Measurements from ENCODE around the gene ZDHHC14.
A peak's percentile ranks its signal among the peaks of the same experiment; 100 is the strongest.
"Not testable (repeated sequence)": the region's sequence is repeated elsewhere in the genome, so short reads cannot be mapped to it uniquely, and the experiment has no call there.

The ZDHHC14 gene

DNA sequence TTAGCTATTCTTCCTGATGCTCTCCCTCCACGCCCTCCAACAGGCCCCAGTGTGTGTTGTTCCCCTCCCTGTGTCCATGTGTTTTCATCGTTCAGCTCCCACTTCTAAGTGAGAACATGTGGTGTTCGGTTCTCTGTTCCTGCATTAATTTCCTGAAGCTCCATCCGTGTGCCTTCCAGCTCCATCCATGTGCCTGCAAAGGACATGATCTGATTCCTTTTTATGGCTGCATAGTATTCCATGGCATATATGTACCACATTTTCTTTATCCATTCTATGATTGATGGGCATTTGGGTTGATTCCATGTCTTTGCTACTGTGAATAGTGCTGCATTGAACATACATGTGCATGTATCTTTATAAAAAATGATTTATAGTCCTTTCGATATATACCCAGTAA lies 27.4 kb downstream of the ZDHHC14 start:
- not testable (repeated sequence) for FAIRE-seq

- FAIRE-seq = no peak
These were observed 29.1 kb downstream of the ZDHHC14 start for GRCh38 chr6:157410045-157410444.

DNA sequence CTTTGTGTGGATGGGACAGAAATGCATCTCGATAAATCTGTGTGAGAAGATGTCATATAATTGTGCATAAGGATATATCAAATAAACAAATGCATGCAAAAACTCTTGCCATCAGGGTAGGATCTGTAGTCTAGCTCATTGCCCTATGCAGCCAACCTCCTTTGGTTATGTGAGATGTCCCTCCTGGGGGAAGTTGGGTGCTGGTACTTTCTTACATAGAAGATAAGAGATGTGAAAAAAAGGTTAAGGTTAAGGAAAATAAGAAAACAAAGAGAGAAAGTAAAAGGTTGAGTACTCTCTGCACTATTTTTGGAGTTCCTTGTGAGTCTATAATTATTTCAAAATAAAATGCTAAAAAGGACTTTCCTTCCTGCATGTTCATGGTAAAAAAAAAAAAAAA lies 30.4 kb downstream of the ZDHHC14 start:
- no peak for FAIRE-seq

GRCh38 chr6:157412791-157413190 lies 31.8 kb downstream of the ZDHHC14 start:
- no peak for FAIRE-seq

GRCh38 chr6:157420497-157420896 lies 39.5 kb downstream of the ZDHHC14 start:
- no peak for FAIRE-seq

- no peak for FAIRE-seq
These were observed 43.6 kb downstream of the ZDHHC14 start for GRCh38 chr6:157424491-157425020.

DNA sequence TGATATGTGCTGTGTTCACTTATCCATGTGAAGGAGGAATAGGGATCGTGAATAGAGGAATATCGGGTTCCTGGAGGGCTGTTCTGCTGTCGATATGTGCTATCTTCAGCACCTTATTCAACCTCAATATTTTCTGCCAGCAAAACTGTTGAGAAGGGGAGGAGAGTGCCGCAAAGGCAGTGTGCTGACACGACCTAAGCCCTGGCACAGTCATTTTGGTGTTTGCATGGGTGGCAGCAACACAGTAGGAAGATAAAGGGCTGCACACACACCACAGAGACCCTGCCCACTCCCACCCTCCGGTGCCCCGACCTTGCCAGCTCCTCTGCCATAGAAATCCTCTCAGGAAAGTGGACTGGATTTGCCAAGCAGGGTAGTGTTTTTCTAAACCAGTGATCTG lies 47.0 kb downstream of the ZDHHC14 start:
- no peak for FAIRE-seq

DNA sequence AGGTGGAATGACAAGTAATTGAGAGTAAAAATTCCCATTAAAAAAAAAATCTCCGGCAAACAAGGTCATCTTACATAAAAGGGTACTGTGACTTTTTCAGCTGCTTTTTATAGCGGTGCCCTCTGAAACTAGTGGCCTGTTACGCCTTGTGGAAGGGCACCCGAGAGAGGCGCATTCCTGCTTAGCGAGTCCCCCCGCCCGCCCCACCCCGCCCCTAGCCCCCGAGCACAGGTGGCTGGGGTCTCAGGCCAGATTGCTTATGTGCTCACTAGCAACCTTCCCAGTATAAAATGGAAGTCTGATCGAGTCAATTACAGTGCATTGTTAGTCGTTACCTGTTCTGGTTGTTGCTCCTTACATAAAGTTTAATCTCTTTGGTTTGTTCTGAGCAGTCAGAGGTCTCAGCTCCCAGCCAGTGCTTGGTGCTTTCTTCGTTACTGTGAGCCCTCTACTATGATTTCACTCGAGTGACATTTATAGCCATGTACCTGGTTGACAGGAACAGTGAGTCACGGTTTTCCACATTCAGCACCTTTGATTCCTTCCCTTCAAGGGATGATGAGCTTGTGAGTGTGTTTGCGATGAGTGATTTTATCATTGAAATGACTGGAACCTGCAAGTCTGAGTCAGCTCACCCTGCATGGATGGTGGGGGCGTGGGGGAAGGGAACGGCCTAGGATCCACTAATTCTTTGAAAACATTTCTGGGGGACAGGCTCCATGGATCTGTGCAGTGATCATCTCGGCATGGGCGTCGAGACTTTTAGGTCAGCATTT lies 47.6 kb downstream of the ZDHHC14 start:
- FAIRE-seq = no peak

- FAIRE-seq = no peak
These were observed 48.3 kb downstream of the ZDHHC14 start for GRCh38 chr6:157429248-157429647.

GRCh38 chr6:157430834-157431233 lies 49.8 kb downstream of the ZDHHC14 start:
- FAIRE-seq = no peak

- no peak for FAIRE-seq
These were observed 51.4 kb downstream of the ZDHHC14 start for GRCh38 chr6:157432231-157432891.

- no peak for FAIRE-seq
These were observed 51.9 kb downstream of the ZDHHC14 start for GRCh38 chr6:157432892-157433265.

GRCh38 chr6:157433678-157434081 lies 52.7 kb downstream of the ZDHHC14 start:
- no peak for FAIRE-seq

DNA sequence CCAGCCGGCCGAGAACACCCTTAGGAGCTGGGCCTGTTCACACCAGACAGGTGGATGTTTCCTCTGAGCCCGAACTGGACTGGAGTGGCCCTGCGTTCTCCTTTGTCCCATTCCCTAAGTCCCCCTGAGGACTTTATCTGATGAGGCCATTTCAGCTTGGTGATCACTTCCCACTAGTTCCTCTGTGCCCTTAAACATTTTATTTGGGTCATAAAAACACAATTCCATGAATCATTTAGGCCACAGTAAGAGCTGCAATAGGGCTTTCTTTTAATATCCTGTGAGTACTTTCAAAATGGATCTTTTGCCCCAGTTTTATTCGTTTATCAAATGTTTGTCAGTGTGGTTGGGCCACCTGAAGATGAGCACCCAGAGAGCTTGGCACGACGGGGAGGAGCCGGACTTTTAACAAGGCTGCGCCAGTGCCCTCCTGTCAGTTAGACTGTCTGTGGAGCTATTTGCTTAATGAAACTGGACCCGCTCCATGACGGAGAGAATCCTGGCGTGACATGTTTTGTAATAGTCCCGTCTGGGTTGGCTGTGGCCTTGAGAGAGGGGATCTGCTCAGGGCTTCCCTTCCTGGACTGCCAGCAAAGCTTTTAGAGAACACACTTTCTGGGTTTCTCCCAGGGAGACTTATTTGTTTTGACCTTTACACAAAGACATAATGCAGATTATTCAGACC lies 53.5 kb downstream of the ZDHHC14 start:
- FAIRE-seq = no peak

DNA sequence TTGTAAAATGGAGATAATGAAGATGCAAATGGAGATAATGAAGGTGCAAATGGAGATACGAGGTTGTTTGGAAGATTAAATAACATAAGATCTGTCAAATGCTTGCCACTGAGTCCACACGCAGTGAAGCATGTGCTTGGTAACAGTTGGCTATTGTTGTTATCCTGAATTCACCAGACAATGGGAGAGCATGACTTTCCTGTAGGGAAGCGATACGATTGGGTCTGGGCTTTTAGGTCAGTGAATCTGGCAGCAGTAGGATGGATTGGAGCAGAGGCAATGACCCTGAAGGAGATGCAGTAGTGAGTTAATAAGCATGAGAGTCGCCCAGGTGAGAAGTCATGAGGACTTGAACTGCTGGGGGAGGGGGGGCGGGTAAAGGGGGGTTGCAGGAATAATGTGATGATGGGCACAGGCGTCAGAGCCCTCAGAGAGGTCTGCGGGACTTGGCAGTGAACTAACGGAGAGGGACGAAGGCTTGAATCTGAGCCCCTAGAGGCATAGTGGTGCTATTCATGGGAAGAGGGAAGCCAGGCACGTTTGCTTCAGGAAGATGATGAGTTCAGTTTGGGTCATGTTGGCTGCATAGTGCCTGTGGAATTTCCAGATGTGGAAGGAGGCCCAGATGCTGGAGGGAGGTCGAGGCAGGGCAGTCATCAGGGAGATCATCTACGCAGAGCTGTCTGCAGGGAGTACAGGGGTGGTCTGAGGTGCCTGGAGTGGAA lies 55.4 kb downstream of the ZDHHC14 start:
- no peak for FAIRE-seq

DNA sequence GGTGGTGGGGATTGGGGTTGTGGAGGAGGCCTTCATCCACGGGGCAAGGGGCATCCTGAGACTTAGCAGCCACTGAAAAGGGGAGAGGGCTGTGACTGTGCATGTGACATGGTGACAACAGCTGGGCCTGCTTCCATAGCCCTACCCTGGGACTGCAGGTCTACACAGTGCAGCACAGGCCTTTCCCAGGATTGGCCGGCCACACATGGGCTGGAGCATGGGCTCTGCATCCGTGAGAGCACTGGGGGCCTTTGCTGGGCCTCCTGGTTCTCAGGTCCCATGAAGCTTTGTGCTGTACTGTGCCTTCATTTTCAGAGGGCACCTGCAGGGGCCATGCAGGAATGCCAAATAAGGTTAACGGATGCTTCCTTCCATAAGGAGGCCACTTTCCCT lies 56.0 kb downstream of the ZDHHC14 start:
- no peak for FAIRE-seq

DNA sequence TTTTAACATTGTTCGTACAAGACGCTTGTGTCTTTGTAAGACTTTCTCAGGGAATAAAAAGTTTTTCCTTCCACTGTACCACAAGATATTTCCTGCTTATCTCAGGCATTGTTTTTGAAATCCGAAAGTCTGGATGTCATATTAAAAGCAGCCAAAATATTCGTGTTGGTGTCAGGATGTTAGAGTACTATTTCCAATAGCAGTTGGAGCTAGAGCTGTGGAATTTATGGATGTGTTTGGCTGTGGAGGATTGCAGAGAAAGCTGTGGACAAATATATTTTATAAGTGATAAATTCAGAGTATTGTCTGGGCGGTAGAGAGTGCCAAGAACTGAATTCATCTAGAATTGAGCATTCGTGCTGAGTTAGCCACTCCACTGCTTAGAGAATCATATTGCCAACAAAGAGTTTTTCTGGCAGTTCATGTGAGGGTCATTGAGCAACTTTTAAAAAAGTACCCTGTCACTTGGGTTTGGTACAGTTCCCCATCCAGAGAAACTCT lies 57.7 kb downstream of the ZDHHC14 start:
- FAIRE-seq = peak; percentile 21

GRCh38 chr6:157440171-157440570 lies 59.2 kb downstream of the ZDHHC14 start:
- no peak for FAIRE-seq

DNA sequence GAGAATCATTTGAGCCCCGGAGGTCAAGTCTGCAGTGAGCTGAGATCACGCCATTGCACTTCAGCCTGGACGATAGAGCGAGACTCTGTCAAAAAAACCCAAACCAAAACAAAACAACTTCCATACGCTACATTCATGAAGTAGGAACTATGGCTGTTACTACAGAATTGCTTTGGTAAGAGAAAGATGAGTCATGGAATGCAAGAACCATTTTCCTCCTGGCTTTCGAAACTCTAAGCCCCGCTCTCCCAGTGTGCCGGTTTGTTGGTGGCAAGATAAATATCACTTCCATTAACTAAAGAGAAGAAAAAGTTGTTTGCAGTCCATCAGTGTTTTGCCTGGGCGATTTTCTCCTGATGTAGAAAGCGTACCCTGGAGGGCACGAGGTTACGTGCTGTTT lies 61.3 kb downstream of the ZDHHC14 start:
- FAIRE-seq = no peak

DNA sequence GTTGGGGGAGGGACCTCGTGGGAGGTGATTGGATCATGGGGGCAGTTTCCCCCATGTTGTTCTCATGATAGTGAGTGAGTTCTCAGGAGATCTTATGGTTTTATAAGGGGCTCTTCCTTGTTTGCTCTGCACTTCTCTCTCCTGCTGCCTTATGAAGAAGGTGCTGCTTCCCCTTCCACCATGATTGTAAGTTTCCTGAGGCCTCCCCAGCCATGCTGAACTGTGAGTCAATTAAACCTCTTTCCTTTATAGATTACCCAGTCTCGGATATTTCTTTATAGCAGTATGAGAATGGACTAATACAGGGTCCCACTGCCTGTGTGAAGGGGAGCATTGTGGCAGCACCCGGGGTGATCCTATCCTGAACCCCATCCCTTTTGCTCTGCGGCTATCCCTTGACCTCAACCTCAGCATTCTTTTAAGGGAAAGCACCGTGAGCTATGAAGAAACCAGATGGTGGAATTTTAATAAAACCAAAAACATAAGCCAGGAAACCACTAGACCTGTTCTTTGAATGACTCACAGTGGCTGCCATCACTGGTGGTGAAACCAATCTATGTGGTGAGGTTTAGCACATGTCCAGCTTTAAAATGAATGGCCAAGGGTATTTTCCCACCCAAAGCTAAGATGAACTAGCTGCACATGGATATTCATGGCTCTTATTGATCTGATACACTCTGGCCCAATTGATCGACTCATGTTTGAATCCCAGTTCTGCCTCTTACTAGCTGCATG lies 62.2 kb downstream of the ZDHHC14 start:
- FAIRE-seq = no peak

GRCh38 chr6:157445277-157446009 lies 64.5 kb downstream of the ZDHHC14 start:
- no peak for FAIRE-seq
